ENCODE measurements around the gene MYO5C. TPM values are rescaled to one million over a fixed set of nuclear protein-coding genes. Genes with fewer than 3 reads are reported as not detected.
"Not testable (repeated sequence)": the region's sequence is repeated elsewhere in the genome, so short reads cannot be mapped to it uniquely, and the experiment has no call there.

MYO5C gene
- total RNA-seq, 2 donors from 2014 or later = 3.0 to 18.4 TPM

- DNase-seq (ENCODE audit: low spot score) = peak; percentile 19
- Histone ChIP-seq H3K4me3 (peak overlapping the region; percentile 88), H3K27ac (peak overlapping the region; percentile 77 to 78), H3K36me3 (no peaks in the 10 kb centered on the region), H3K9me3 (no peaks in the 10 kb centered on the region), H3K27me3 (replicated peaks; ENCODE audit: insufficient read depth) (no peaks in the 10 kb centered on the region), H3K4me1 (ENCODE audit: control insufficient read depth in 1 of 2, low read depth in 2 of 2) (peaks cover 3 to 16% of the 10 kb centered on the region in 2 donors)
- peak; percentile 75 for ATAC-seq (ENCODE audit: insufficient number of reproducible peaks, low FRiP score, low read depth)
- no peak for TF ChIP-seq CTCF (IDR thresholded peaks at IDR 0.05)
Observed at GRCh38 chr15:52179278-52180195, 116.1 kb downstream of the MYO5C start.

DNA sequence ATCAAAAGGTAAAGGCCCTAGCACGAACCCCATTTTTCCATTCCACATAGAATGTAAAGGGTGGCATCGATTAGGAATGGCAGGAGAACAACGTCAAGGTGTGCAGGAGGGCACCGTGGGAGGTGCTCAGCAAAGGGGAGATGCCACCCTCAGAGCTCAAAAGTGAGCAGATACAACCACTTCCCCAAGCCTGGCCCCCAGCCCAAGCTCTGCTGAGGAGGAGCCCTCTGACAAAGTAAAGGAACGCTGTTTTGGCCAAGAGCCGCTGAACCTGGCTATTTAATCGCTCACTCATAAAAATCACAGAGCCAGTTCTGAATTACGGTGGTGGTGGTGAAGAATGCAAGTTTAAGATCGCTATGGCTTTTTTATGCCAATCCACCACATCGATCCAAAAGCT lies 116.8 kb downstream of the MYO5C start:
- no peaks in the 10 kb centered on the region for H3K9me3 ChIP-seq
- H3K4me1 ChIP-seq (ENCODE audit: control insufficient read depth in 1 of 2, low read depth in 2 of 2) = peaks cover 3 to 16% of the 10 kb centered on the region in 2 donors
- H3K4me3 ChIP-seq = peak overlapping the region; percentile 88
- H3K27ac ChIP-seq = peak overlapping the region; percentile 77 to 78
- TF ChIP-seq CTCF (IDR thresholded peaks at IDR 0.05) = no peak
- no peaks in the 10 kb centered on the region for H3K36me3 ChIP-seq
- ATAC-seq (ENCODE audit: insufficient number of reproducible peaks, low FRiP score, low read depth) = no peak
- H3K27me3 ChIP-seq (replicated peaks; ENCODE audit: insufficient read depth) = no peaks in the 10 kb centered on the region
- no peak for DNase-seq (ENCODE audit: low spot score)

- ATAC-seq (ENCODE audit: insufficient number of reproducible peaks, low FRiP score, low read depth) (no peak), DNase-seq (ENCODE audit: low spot score) (no peak)
- Histone ChIP-seq H3K4me3 (no peak overlapping the region), H3K27ac (no peak overlapping the region), H3K36me3 (no peaks in the 10 kb centered on the region), H3K9me3 (no peaks in the 10 kb centered on the region), H3K4me1 (ENCODE audit: control insufficient read depth in 1 of 2, low read depth in 2 of 2) (no peaks in the 10 kb centered on the region), H3K27me3 (replicated peaks; ENCODE audit: insufficient read depth) (no peaks in the 10 kb centered on the region)
- TF ChIP-seq CTCF (IDR thresholded peaks at IDR 0.05) = no peak
Observed at GRCh38 chr15:52172869-52173268, 122.7 kb downstream of the MYO5C start.

DNA sequence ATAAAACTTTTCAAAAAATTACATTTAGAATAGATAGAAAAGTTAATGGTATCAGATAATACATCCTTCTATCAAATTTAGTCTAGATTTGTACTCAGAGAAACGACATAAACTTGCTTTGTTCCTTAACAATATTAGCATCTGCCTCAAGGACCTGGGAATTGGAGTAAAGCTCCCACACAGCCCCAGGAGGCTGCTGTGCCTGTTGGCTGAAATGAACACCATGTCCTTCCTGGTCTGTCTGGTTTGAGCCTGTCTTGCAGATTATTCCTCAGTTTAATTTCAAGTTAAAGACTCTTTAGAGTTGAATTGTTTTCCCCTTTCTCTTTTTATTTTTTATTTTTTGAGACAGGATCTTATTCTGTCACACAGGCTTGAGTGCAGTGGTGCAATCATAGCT lies 123.8 kb downstream of the MYO5C start:
- Histone ChIP-seq H3K36me3 (no peaks in the 10 kb centered on the region), H3K4me1 (ENCODE audit: control insufficient read depth in 1 of 2, low read depth in 2 of 2) (no peaks in the 10 kb centered on the region), H3K27ac (no peak overlapping the region), H3K27me3 (replicated peaks; ENCODE audit: insufficient read depth) (no peaks in the 10 kb centered on the region), H3K4me3 (no peak overlapping the region), H3K9me3 (no peaks in the 10 kb centered on the region)
- DNase-seq (ENCODE audit: low spot score) = no peak
- ATAC-seq (ENCODE audit: insufficient number of reproducible peaks, low FRiP score, low read depth) = no peak
- no peak for TF ChIP-seq CTCF (IDR thresholded peaks at IDR 0.05)

GRCh38 chr15:52171386-52171785 lies 124.2 kb downstream of the MYO5C start:
- no peaks in the 10 kb centered on the region for H3K9me3 ChIP-seq
- no peak for TF ChIP-seq CTCF (IDR thresholded peaks at IDR 0.05)
- ATAC-seq (ENCODE audit: insufficient number of reproducible peaks, low FRiP score, low read depth) (no peak), DNase-seq (ENCODE audit: low spot score) (no peak)
- H3K4me1 ChIP-seq (ENCODE audit: control insufficient read depth in 1 of 2, low read depth in 2 of 2) = no peaks in the 10 kb centered on the region
- no peaks in the 10 kb centered on the region for H3K36me3 ChIP-seq
- no peak overlapping the region for H3K27ac ChIP-seq
- no peaks in the 10 kb centered on the region for H3K27me3 ChIP-seq (replicated peaks; ENCODE audit: insufficient read depth)
- no peak overlapping the region for H3K4me3 ChIP-seq

DNA sequence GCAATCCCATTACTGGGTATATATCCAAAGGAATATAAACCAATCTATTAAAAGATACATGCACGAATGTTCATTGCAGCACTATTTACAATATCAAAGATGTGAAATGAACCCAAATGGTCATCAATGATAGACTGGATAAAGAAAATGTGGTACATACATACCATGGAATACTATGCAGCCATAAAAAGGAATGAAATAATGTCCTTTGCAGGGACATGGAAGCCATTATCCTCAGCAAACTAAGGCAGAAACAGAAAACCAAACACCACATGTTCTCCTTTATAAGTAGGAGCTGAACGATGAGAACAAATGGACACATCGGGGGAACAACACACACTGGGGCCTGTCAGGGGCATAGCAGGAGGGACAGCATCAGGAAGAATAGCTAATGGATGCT lies 125.4 kb downstream of the MYO5C start:
- H3K27me3 ChIP-seq (replicated peaks; ENCODE audit: insufficient read depth); H3K36me3 ChIP-seq; ATAC-seq (ENCODE audit: insufficient number of reproducible peaks, low FRiP score, low read depth); H3K4me1 ChIP-seq (ENCODE audit: control insufficient read depth in 1 of 2, low read depth in 2 of 2); H3K27ac ChIP-seq; DNase-seq (ENCODE audit: low spot score); H3K9me3 ChIP-seq; H3K4me3 ChIP-seq: not testable (repeated sequence)

- H3K36me3 ChIP-seq; H3K9me3 ChIP-seq; H3K27ac ChIP-seq; H3K4me3 ChIP-seq; H3K27me3 ChIP-seq (replicated peaks; ENCODE audit: insufficient read depth); ATAC-seq (ENCODE audit: insufficient number of reproducible peaks, low FRiP score, low read depth); H3K4me1 ChIP-seq (ENCODE audit: control insufficient read depth in 1 of 2, low read depth in 2 of 2); DNase-seq (ENCODE audit: low spot score): not testable (repeated sequence)
Observed at GRCh38 chr15:52165494-52166131, 130.0 kb downstream of the MYO5C start.

Data from thoracic aorta (tissue), 2 donors.